ENCODE results near the gene HTR2C. TPM values are rescaled to one million over a fixed set of nuclear protein-coding genes. Genes with fewer than 3 reads are reported as not detected.

Gene HTR2C
- total and polyA plus RNA-seq, 2 experiments from 2014 or later = 2.0 to 2.4 TPM

GRCh38 chrX:114611018-114611619, 27.2 kb downstream of the HTR2C start:
- TF ChIP-seq ETS1 (IDR thresholded peaks at IDR 0.05) (no peak), STAT1 (IDR thresholded peaks at IDR 0.05; ENCODE audit: unreplicated experiment) (no peak), CTCF (conservative IDR thresholded peaks at IDR 0.05; ENCODE audit: low read depth in 2 of 2) (peak; percentile 61 to 75)
- no peak overlapping the region for H3K4me2 ChIP-seq
- H4K20me1 ChIP-seq (replicated peaks; ENCODE audit: insufficient read depth) = no peaks in the 10 kb centered on the region
- no peak overlapping the region for H2AFZ ChIP-seq
- H3K4me1 ChIP-seq (ENCODE audit: insufficient read depth) = peaks cover 29% of the 10 kb centered on the region
- peaks cover 21% of the 10 kb centered on the region for H3K79me2 ChIP-seq (replicated peaks; ENCODE audit: insufficient read depth)
- no peak overlapping the region for H3K27ac Mint-ChIP-seq
- H3K4me3 Mint-ChIP-seq = no peak overlapping the region
- no peak; the same call in 1 of the 3 replicates for ATAC-seq
- peaks cover 16% of the 10 kb centered on the region; the same call in 2 of the 3 replicates for H3K9me3 Mint-ChIP-seq
- no peaks in the 10 kb centered on the region for H3K36me3 ChIP-seq (ENCODE audit: insufficient read depth)
- H3K27me3 Mint-ChIP-seq (ENCODE audit: insufficient read depth, low read depth, poor library complexity) = peaks cover 4% of the 10 kb centered on the region
- H3K9me2 ChIP-seq (ENCODE audit: insufficient read depth) = no peaks in the 10 kb centered on the region
- peak; percentile 68 for DNase-seq (ENCODE audit: low spot score)
- H3F3A ChIP-seq (replicated peaks; ENCODE audit: low read depth) = no peaks in the 10 kb centered on the region
- H3K36me3 Mint-ChIP-seq (ENCODE audit: low read depth) = peaks cover 19% of the 10 kb centered on the region
- no peak overlapping the region for H3K4me3 ChIP-seq
- no peaks in the 10 kb centered on the region for H3K27me3 ChIP-seq (ENCODE audit: insufficient read depth)
- H3K4me1 Mint-ChIP-seq = peaks cover 7% of the 10 kb centered on the region
- no peak overlapping the region for H3K27ac ChIP-seq (ENCODE audit: low read depth)

- Histone ChIP-seq H3F3A (replicated peaks; ENCODE audit: low read depth) (no peaks in the 10 kb centered on the region), H3K27me3 (ENCODE audit: insufficient read depth) (no peaks in the 10 kb centered on the region), H3K9me2 (ENCODE audit: insufficient read depth) (no peaks in the 10 kb centered on the region), H3K79me2 (replicated peaks; ENCODE audit: insufficient read depth) (no peaks in the 10 kb centered on the region), H3K4me2 (no peak overlapping the region), H4K20me1 (replicated peaks; ENCODE audit: insufficient read depth) (no peaks in the 10 kb centered on the region), H3K36me3 (ENCODE audit: insufficient read depth) (no peaks in the 10 kb centered on the region), H3K4me3 (no peak overlapping the region), H2AFZ (no peak overlapping the region), H3K27ac (ENCODE audit: low read depth) (no peak overlapping the region), H3K4me1 (ENCODE audit: insufficient read depth) (0 out of 2 replicates have a peak, but pooled peaks cover 1% of the 10 kb centered on the region)
- H3K27me3 Mint-ChIP-seq (ENCODE audit: insufficient read depth, low read depth, poor library complexity) = peaks cover 4% of the 10 kb centered on the region
- H3K27ac Mint-ChIP-seq = no peak overlapping the region
- H3K4me1 Mint-ChIP-seq = peaks cover 5% of the 10 kb centered on the region; the same call in 2 of the 3 replicates
- ATAC-seq = no peak
- no peaks in the 10 kb centered on the region for H3K9me3 Mint-ChIP-seq
- H3K36me3 Mint-ChIP-seq (ENCODE audit: low read depth) = no peaks in the 10 kb centered on the region; the same call in 2 of the 3 replicates
- DNase-seq (ENCODE audit: low spot score) = no peak
- no peak overlapping the region for H3K4me3 Mint-ChIP-seq
- TF ChIP-seq EZH2phosphoT487 (IDR thresholded peaks at IDR 0.05; ENCODE audit: unreplicated experiment) (no peak), STAT1 (IDR thresholded peaks at IDR 0.05; ENCODE audit: unreplicated experiment) (no peak), EZH2 (IDR thresholded peaks at IDR 0.05; ENCODE audit: low read depth, unreplicated experiment) (no peak), NANOG (IDR thresholded peaks at IDR 0.05; ENCODE audit: borderline replicate concordance) (no peak), CREB1 (CRISPR knock-in tag; IDR thresholded peaks at IDR 0.05; ENCODE audit: low read depth) (no peak), ZNF114 (CRISPR knock-in tag; IDR thresholded peaks at IDR 0.05) (no peak), ZNF331 (CRISPR knock-in tag; IDR thresholded peaks at IDR 0.05; ENCODE audit: low read depth) (no peak), JUNB (IDR thresholded peaks at IDR 0.05; ENCODE audit: unreplicated experiment) (no peak), ZNF462 (CRISPR knock-in tag; IDR thresholded peaks at IDR 0.05) (no peak)
These were observed 31.9 kb downstream of the HTR2C start for GRCh38 chrX:114615765-114616164.
